Peyer's patch (tissue), 4 donors: Measurements from ENCODE around the gene PRG3.

Experiments used
- CTCF ChIP-seq, 6 experiments: fragments of 450-650 bp in 4 of 6; fragments of 200-600 bp in 2 of 6; sonication (generic) in 1 of 6; IDR thresholded peaks; one replicate each; pipeline ENCODE4 v1.5.1; 2017 to 2019; ENCODE audit warnings: antibody characterized with exemption in 6 of 6, mild to moderate bottlenecking in 3 of 6, moderate library complexity in 1 of 6
- POLR2A ChIP-seq, 2 donors: fragments of 450-650 bp; IDR thresholded peaks; one replicate each; pipeline ENCODE4 v1.5.1; 2017; ENCODE audit warnings: antibody characterized with exemption in 2 of 2, mild to moderate bottlenecking in 2 of 2, moderate library complexity in 2 of 2

DNA sequence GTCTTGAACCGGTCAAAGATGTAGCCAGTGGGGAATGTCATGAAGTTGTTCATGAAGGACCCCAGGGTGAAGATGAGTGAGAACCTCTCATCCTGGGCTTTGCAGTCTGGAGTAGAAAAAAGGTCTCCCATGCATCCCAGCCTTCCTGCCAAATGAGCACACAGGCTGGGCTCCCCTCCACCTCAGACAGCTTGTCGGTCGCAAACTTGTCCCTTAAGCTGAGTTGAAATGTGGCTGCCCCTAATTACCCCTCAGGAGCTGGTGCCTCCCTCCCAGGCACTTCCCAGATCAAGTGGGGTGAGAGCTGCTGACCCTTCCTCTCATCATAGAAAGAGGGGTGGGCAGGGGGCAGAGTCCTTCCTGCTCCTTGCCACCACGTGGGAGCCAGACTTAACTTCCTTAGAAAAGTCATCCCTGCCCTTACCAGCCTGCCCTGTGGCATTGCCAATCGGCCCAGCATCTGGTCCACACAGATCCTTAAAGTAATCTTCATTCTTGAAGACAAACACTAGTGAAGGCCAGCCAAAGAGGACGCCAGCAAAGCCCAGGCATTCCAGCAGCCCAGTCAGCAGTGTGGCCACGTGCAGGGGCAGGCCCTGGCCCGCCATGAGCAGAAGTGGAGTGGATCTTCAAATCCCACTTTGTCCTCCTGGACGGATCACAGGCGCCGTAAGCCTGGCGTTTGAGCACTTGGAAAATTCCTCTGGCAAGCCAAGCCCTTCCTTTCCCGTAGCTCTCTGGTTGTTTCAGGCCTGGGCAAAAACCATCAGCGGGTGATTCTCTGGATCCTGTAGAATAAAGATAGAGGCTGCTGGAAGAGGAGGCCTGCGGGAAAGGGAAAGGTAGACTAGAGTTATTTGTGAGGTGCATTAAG, 44.9 kb upstream of the PRG3 start:
- no peak for TF ChIP-seq POLR2A (IDR thresholded peaks at IDR 0.05)
- TF ChIP-seq CTCF (IDR thresholded peaks at IDR 0.05): no peak
